Type B pancreatic cell (in vitro differentiated cells): Measurements from ENCODE around the gene KCNT1. TPM values are rescaled to one million over a fixed set of nuclear protein-coding genes. Genes with fewer than 3 reads are reported as not detected.

ENCODE experiments used
- DNase-seq: peaks from one replicate; pipeline ENCODE4 v3.0.0; 2021; ENCODE audit warnings: mixed read lengths; ENCODE audit not compliant: unreplicated experiment; ENCODE audit errors: extremely low spot score
- H3K27ac Mint-ChIP-seq: 2 replicates; pipeline ENCODE4 v1.8.0; 2021; ENCODE audit warnings: mild to moderate bottlenecking, mixed read lengths
- H3K27me3 Mint-ChIP-seq: 2 replicates; pipeline ENCODE4 v1.8.0; 2021; ENCODE audit warnings: mixed read lengths
- H3K36me3 Mint-ChIP-seq: 2 replicates; pipeline ENCODE4 v1.8.0; 2021; ENCODE audit warnings: mixed read lengths
- H3K4me1 Mint-ChIP-seq: one replicate; pipeline ENCODE4 v1.8.0; 2021; ENCODE audit warnings: mixed read lengths; ENCODE audit not compliant: unreplicated experiment
- H3K4me3 Mint-ChIP-seq: 2 replicates; pipeline ENCODE4 v1.8.0; 2021; ENCODE audit warnings: mild to moderate bottlenecking, mixed read lengths
- H3K9me3 Mint-ChIP-seq: 2 replicates; pipeline ENCODE4 v1.8.0; 2021; ENCODE audit warnings: mixed read lengths
- total RNA-seq: library from RNA; stranded (reverse); gene quantifications from 2 replicates; pipeline ENCODE4 v1.2.1, GENCODE V29; 2021; ENCODE audit warnings: low replicate concordance
- TF ChIP-seq, protein P1 (sequence below): fragments of 200-600 bp; sonication (generic); conservative IDR thresholded peaks from 2 replicates; pipeline ENCODE4 v1.5.0; 2021; ENCODE audit warnings: antibody characterized with exemption, mild to moderate bottlenecking

KCNT1 gene
- total RNA-seq, 1 donor from 2014 or later: not detected

DNA sequence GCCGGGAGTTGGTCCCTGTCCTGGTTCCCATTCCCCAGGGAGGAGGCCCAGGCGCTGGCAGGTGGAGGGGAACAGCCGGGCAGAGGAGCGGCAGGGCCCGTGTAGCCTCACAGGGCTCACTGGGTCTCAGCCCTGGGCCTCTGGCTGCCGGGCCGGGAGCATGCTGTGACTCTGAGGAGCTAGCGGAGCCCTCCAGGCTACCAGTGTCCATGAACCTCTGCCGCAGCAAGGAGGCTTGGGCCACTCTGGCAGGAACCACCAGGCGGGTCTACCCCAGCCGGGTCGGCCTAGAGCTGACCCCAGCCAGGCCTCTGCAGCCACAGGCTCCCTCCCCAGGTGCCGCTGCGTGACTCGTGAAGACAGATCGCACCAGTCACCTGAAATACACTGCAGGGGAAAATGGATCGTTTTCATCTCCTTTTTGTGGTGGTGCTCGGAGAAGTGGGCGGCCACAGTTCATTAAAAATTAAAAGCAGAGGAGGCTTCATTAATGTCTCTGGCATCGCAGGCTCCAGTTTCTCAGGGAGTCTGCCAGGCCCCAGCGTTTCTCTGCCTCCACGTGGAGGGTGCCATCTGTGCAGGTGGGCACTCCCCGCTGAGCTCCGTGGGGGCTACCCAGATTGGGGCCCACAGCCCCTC lies 43.8 kb downstream of the KCNT1 start:
- Mint-ChIP-seq H3K27me3 (peaks cover 3% of the 10 kb centered on the region), H3K36me3 (no peaks in the 10 kb centered on the region), H3K9me3 (no peaks in the 10 kb centered on the region), H3K4me1 (no peaks in the 10 kb centered on the region), H3K4me3 (no peak overlapping the region), H3K27ac (no peak overlapping the region)
- TF ChIP-seq, protein P1, sequence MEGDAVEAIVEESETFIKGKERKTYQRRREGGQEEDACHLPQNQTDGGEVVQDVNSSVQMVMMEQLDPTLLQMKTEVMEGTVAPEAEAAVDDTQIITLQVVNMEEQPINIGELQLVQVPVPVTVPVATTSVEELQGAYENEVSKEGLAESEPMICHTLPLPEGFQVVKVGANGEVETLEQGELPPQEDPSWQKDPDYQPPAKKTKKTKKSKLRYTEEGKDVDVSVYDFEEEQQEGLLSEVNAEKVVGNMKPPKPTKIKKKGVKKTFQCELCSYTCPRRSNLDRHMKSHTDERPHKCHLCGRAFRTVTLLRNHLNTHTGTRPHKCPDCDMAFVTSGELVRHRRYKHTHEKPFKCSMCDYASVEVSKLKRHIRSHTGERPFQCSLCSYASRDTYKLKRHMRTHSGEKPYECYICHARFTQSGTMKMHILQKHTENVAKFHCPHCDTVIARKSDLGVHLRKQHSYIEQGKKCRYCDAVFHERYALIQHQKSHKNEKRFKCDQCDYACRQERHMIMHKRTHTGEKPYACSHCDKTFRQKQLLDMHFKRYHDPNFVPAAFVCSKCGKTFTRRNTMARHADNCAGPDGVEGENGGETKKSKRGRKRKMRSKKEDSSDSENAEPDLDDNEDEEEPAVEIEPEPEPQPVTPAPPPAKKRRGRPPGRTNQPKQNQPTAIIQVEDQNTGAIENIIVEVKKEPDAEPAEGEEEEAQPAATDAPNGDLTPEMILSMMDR: no peak
- no peak for DNase-seq

DNA sequence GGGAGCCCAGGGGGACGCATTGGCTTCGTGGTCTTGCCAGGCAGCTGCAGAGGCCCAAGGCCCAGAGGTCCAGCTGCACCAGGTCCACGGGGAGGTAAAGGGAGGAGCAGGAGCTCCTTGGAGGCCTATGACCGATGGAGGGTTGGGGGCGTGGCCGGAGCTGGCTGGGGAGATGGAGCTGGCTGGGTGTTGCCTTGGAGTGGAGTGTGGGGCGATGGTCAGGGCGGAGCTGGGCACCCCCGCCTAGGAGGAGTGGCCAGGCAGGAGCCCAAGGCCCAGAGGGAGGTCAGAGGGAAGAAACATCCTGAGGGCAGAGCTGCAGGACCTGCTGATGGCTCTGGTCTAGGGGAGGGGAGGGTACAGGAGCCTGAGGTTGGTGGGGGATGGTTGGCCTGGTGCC lies 44.6 kb downstream of the KCNT1 start:
- H3K4me3 Mint-ChIP-seq: no peak overlapping the region
- H3K27ac Mint-ChIP-seq: no peak overlapping the region
- H3K9me3 Mint-ChIP-seq: no peaks in the 10 kb centered on the region
- no peak for DNase-seq
- TF ChIP-seq, protein P1: no peak
- H3K4me1 Mint-ChIP-seq: no peaks in the 10 kb centered on the region
- no peaks in the 10 kb centered on the region for H3K36me3 Mint-ChIP-seq
- peaks cover 3% of the 10 kb centered on the region for H3K27me3 Mint-ChIP-seq

DNA sequence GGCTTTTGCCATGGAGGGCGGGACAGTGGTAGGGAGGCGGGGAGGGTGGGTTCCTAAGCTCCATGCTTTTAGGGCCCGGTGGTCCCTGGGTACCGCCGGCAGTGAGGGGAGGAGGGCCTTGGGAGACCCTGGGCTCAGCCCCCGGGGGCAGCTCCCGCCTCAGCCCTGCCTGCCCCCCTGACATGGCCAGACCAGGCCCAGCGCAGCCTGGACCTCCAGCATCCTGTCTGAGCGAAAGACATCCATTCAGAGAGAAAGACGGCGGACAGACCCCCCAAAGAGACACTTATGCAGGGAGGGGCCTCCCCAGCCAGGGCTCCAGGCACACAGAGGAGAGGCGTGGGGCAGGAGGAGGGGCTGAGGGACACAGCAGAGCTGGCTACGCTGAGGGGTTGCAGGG lies 45.3 kb downstream of the KCNT1 start:
- TF ChIP-seq, protein P1: no peak
- H3K27me3 Mint-ChIP-seq: peaks cover 6% of the 10 kb centered on the region
- DNase-seq: no peak

DNA sequence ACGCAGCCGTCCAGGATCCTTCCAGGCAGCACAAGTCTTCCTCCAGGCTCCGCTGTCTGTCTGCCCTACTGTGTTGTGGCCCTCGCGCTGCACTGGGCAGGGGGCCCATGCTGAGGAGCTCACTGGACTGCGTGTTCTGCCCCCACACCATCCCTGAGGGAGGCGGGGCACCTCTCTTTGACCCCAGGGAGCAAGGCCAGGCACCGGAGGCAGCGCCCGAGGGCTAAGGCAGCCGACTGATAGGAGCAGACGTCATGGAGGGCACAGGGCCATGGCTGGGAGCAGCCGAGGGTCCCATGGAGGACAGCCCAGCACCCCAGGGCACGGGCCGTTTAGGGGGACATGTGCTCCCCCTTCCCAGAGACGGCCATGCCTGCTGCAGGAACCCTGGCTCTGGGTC lies 46.7 kb downstream of the KCNT1 start:
- TF ChIP-seq, protein P1: no peak
- H3K27ac Mint-ChIP-seq: no peak overlapping the region
- no peak overlapping the region for H3K4me3 Mint-ChIP-seq
- no peak for DNase-seq
- H3K27me3 Mint-ChIP-seq: peaks cover 3% of the 10 kb centered on the region
- H3K36me3 Mint-ChIP-seq: no peaks in the 10 kb centered on the region
- no peaks in the 10 kb centered on the region for H3K9me3 Mint-ChIP-seq
- no peaks in the 10 kb centered on the region for H3K4me1 Mint-ChIP-seq

More for the DNA sequence above, 45.3 kb downstream of the KCNT1 start:
- no peak overlapping the region for H3K4me3 Mint-ChIP-seq
- H3K9me3 Mint-ChIP-seq: no peaks in the 10 kb centered on the region
- no peak overlapping the region for H3K27ac Mint-ChIP-seq
- no peaks in the 10 kb centered on the region for H3K36me3 Mint-ChIP-seq
- H3K4me1 Mint-ChIP-seq: no peaks in the 10 kb centered on the region

DNA sequence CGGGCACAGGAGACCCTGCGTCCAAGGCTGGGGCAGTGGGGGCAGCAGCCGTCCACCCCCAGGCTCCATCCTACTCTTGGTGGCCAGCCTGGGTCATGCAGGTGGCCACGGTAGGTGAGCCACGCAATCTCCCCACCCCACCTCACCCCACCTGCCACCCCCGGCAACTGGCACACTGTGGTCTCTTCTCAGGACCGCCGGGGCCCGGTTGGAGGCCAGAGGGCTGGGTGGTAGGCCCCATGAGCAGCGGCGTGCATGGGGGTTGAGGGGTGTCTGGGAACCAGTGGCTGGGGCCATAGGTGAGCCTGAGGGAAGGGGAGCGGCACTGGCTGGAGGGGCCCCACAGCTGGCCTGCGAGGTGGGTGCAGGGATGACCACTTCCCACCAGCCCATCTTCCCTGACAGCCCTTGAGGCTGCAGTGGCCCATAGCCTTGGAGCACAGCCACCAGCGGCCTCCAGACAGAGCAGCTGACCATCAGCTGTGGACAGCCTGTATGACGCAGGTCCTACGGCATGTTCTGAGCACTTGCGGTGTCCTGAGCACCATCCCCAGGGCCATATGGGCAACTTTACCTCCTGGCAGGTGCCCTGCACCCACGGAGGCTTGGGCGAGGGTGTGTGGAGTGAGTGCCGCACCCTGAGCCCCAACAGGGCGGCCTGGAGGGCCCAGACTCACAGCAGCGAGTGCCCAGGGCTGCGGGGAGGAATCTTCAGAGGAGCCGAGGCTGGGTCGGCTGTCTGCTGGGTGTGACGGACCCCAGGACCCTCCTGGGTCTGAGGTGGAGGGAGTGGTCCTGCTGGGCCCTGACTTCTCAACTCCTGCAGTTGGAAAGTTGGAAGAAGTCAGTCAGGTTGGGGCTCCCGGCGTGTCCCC lies 47.4 kb downstream of the KCNT1 start:
- no peak for DNase-seq
- peaks cover 3% of the 10 kb centered on the region for H3K27me3 Mint-ChIP-seq
- no peak overlapping the region for H3K27ac Mint-ChIP-seq
- TF ChIP-seq, protein P1: no peak
- no peaks in the 10 kb centered on the region for H3K36me3 Mint-ChIP-seq
- no peak overlapping the region for H3K4me3 Mint-ChIP-seq
- H3K4me1 Mint-ChIP-seq: no peaks in the 10 kb centered on the region
- no peaks in the 10 kb centered on the region for H3K9me3 Mint-ChIP-seq
